Forelimb muscle (tissue), 1 donor: ENCODE measurements around the gene NTF3. TPM values are rescaled to one million over a fixed set of nuclear protein-coding genes. Genes with fewer than 3 reads are reported as not detected.

Source experiments
- DNase-seq: peaks from one replicate; pipeline ENCODE4 v3.0.0-alpha.2; 2013; ENCODE audit warnings: low read depth
- polyA plus RNA-seq: library from polyadenylated mRNA; unstranded; fragments of 120-200 nt; gene quantifications from one replicate; pipeline ENCODE4 v1.2.1, GENCODE V29; 2013; ENCODE audit not compliant: insufficient read length

Gene NTF3
- polyA plus RNA-seq, 1 donor, result 2.8 TPM

DNA sequence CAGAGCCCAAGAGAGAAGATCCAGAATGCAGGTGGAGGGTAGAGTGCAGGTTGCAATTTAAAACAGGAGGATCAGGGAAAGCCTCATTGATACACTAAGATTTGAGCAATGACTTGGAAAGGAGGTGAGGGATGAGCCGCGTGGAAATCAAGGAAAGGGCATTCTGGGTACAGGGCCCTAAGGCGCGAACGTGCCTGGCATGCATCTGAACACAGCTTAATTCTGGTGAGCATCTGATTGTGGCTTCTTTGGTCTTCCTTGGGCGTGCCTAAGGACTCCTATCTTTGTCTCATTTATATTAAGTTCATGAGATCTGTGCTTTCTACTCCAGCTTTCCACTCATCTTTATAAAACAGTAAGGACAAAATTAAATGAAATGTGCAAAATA is 79.3 kb downstream of the NTF3 start:
- no peak for DNase-seq

DNA sequence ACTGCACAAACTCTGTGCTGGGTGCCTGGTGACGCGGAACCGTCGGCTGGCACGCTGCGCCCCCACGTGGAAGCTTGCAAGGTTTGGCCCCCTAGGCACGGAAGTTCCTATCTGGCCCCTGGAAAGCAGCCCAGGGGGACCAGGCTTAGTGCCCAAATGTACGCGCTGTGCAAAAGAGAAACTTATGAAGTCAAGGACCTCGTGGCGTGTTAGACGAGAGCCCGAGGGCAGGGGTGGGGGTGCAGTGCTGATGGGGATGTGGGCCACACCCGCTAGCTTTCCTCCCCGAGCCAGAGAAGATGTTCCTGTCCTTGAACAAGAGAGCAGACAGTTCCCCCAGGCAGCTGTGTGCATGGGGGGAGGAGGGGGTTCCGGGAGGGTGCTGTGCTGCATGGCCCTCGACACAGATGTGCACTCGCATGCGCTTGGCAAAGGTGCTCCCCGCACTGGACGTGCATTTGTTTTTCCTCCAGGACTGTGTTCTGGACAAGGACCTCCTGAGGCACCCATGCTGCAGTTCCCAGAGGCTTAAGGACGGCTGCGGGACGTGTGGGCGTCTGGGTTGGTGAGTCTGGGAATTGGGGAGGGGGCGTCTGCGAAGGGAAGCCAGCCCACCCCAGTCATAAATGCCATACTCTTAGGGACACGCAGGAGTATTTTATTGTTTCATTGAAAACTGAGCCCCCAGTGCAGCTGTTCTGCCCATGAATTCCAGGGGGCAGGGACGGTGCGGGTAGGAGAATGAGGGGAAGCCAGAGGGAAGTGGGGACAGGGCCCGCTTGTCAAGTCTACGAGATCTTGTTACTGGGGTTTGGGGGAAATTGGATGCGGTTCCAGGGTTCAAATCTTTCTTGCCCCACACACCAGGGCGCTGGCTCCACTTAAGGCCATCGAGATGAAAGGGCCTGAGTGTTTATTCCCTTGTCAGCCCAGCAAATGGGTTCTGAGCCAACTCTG is 80.0 kb downstream of the NTF3 start:
- no peak for DNase-seq

DNA sequence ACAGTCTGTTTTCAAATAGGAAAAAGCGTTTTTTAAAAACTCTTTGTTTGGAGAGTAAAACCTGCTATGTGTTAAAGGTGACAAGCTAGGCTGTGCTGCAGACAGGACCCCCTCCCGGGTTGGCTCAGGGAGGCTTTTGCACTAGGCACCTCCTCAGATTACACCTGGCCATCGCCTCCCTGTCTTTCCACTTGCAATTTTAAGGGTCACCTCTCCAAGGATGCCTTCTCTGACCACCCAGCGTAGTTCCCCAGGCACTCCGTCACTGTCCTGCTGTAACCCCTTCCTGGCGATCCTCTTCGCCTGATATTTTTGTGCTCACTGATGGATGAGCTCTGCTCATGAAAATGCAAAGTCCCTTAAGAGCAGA is 80.7 kb downstream of the NTF3 start:
- no peak for DNase-seq

DNA sequence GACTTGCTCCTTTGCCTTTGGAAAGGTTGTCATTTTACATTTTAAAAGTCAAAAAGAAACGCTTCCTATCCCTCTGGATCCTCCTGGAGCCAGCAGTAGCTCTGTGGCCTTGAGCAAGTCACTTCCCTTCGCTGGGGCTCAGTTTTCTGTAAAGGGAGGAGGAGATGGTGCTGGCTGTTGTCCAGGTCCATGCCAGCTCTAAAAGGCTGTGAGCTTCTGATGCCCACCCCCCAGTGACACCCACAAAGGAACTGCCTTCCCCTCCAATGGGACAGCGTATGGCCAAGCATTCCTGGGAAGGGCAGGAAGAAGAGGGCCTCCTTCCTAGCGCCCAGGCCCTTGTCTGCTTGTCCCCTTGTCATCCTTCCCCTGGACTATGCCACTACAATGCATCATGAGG is 81.5 kb downstream of the NTF3 start:
- DNase-seq, result no peak

DNA sequence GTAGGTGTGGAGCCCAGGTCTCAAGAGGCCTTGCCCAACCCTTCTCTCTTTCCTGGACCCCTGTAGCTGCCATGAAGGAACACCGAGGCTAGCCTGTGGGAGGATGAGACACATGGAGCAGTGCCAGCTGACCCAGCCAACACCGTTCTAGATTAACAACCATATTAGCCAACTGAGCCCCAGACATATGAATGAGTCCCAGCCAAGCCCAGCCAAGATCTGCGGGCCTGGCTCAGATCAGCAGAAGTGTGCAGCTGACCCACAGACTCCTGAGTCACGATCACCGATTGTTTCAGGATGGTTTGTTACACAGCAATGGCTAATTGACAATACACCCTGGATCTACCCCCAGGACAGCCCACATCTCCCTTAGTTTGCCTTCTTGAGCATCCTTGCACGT is 82.1 kb downstream of the NTF3 start:
- DNase-seq, result no peak

DNA sequence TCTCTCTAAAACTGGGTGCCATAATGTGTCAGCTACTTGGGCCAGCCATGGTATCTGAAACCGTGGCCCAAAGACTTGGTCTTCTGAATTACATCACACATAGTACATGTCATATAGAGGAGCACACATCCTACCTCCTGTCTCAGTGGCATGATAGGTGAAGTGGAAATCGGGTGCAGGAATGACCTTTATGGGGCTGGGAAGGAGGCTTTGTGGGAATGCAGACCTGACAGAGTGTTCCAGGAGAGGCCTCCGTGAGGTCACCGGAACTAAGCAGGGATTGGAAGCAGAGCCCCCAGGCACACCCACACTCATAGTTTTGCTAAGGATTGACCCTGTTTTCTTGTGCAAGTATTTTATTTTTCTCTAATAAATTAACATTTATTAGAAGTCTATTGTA is 82.6 kb downstream of the NTF3 start:
- no peak for DNase-seq

DNA sequence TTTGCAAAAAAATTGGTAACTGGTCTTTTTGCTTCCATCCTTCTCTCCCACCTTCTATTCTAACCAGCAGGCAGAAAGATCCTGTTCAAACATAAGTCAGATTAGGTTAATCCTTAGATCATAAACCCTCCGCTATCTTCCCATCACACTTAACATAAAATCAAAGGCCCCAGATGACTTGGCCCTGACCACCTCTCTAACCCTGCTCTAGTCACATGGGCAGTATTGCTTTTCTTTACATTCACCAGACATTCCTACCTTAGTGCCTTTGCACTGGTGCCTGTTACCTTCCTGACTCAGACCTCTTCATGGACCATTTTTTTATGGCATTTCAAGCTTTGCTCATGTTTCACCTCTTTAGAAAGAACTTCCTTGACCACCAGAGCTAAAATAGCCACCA is 83.5 kb downstream of the NTF3 start:
- no peak for DNase-seq

DNA sequence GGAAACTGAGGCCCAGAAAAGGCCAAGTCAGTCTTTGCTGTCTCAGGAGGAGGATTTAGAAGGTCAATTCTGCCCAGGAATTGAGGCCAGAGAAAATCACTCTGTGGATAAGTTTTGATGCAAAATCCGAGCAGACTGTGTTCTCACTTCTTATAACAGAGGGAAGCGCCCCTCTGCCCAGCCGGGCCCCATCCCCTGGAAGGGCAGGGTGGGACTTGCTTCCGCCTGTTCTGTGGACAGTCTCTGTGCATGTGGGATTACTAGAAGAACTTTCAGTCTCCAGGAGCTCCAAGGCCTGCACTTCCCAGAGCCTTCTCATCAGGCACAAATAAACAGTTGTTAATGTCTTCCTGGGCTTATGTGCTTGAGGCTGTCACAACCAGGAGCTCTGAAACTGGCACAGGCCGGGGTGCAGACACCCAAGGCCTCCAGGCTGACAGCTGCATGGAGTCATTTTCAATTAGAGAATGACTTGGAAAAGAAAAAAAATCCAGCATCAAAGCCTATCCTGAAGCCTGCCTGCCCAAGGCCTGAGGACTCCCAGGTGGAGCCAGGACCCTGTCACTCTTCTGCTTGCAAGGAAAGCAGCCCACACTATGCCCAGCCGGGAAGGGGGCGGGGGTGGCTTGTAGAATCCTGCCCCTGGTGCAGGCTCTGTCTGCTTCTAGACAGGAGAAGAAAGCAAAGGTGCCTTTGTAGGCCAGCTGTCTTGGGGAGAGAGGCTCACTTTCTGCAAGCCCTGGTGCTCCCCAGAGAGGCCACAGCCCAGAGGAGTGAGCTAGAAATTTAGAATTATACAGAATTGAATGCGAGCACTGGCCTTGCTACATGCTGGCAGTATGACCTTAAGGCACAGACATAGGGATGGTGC is 84.7 kb downstream of the NTF3 start:
- DNase-seq, result no peak

DNA sequence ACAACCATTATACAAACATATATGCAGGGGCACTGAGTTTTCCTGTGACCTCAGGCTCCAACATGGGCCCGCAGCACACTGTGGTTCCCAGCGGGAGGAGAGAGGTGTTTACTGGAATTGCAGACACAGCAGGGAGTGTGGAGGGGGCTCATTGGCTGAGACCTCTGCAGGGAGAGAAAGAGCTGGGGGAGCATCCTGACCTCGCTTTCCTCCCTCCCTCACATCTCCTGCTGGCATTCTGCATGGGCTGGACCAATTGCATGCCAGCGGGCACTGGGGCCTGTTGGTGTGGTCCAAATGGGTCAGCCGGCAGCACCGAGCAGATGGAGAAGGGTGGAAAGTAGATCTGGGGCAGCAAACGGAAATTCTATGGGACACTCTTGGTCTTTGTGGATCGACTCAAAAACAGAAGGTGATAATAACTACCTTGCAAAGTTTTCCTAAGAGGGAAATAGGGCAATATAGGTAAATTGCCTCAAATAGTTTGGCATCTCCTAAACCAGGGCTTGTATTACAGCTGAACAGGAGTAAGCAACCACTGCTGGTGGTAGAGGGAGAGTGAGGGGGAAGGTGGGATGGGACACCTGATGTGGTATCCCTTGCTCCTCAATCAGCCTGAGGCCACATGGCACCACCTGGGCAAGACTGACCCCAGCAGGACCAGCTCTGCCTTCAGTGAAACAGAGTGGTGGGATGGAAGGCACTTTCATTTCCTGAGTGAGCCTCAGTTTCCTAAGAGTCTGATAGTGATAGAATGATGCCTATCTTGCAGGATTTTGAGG is 86.9 kb downstream of the NTF3 start:
- DNase-seq, result no peak

DNA sequence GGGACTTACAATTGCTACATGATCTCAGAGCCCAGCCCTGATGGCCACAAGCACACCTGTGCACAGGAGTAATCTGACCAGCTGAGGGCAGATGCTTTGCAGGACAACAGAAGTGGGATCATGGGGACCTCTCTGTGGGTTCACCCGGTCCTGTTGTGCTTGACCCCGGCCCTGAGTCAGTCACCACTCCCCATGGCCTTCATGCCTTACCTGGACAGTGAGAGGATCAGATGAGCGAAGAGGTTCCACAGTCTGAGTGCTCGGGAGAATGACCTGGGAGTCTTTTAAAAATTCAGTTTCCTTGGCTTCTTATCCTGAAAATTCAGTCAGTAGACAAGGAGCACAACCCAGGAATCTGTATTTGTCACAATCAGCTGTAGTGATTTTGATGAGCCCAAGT is 88.1 kb downstream of the NTF3 start:
- no peak for DNase-seq

DNA sequence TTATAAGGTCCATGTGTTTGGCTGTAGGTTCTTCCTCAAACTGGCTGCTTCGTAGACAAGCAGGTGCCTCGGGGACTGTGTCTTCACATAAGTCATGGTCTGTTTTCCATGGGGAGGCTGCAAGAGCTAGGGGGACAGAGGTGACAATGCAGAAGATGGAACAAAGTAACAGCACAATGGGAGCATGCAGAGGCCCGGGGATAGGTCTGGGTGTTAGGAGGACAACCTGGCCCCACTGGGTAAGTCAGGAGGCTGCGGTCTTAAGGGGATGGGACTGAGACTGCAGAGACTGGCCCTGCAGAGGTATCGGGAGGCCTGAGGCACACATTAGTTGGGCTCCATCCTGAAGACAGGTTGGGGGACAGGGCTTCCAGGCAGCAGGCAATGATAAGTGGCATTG is 88.9 kb downstream of the NTF3 start:
- no peak for DNase-seq

DNA sequence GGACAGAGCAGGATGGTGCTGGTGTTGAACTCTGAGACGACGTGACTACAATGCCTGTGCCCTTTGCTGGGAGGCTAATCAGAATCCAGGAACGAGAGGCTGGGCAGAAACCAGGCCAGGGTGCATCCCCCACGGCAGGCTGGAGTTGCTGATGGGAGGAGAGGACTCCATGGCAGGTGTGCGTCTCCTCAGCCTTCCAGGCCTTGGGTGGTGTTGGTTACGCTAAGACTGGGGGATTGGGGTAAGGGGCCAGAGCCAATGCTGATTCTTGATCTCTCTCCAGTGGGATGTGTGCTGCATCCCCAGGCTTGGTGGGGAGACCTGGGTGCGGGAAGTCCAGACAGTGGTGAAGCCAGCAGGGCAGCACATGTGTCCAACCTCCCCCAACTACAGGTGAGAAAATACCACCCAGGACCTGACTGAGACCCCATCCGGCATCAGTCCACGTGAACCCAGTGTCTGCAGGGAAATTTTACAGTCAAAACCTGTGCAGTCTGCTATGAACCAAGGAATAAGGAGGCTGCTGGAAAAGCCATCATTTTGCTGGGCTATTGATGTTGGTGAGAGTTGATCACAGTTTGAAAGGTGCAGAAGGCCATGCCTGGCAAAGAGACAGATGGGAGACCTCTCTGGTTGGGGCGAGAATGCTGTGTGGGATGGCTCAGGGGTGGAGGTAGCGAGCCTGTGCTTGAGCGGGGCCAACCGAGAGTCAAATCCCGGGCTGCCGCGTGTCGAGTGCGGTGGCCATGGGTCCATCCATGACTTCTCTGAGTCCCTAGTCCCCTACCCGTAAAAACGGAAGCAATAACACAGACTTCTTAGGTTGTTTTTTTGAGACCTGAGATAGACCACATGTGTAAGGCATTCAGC is 89.8 kb downstream of the NTF3 start:
- no peak for DNase-seq

DNA sequence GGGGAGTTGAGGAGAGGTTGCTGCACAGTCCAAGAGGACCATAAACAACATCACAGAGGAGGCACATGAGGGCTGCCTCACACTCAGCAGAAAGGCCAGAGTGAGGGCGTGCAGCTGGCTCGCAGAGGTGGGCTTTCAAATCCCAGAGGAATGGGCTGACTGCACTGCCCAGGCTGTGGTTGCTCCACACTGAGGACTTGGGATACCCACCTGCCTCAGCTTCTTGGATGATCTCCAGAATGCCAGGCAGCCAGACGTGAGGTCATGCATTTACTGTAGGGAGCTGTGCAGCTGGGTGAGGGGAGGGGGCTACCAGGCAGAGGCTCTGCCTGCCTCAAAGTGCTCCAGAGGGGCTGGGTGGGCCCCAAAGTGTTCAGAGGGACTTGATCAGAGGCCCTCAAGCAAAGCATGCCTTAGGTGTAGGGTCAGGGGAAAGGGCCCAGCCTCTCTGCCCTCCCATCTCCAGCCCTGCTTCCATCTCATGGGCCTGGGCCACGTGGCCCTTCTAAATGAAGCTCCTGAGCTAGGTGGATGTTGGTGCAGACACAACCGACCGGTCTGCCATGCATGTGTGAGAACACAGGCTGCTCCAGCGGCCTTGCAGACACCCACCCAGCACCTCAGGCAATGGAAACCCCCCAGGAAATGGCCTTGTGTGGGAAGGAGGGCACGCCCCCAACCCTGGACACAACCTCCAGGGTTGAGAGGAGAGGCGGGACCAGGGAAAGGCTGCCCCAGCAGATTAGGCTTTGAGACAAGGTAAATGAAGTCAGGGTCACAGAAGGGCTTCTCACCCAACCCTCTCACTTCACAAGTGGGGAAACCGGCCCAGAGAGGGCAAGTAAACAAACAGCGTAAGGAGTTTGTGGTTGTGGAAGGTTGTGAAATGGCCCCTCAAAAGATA is 90.8 kb downstream of the NTF3 start:
- DNase-seq, result no peak

DNA sequence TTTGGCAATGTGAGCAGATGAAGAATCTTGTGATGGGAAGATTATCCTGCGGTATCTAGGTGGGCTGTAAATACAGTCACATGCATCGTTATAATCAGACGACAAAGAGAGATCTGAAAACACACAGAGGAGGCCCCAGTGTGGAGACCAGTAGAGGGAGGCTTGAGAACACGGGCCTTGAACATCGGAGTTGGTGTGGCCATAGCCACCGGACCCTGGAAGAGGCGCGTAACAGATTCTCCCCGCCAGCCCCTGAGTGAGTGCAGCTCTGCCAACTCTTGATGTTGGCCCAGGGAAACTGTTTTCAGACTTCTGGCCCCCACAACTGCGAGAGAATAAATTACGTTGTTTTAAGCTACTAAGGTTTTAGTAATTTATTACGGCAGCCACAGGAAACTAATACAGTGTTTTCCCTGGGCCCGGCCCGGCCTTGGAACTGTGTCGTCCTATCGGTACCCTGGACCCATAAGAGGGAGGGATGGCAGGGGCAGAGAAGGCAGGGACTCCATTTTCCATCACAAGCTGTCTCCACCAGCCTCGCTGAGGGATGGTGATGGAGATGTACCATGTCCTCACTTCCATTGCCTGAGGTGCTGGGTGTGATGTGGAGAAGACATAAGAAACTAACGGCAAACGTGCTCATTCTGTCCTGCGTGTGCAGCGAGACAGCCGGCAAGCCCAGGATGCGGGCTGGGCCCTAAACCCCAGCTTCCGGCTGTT is 91.6 kb downstream of the NTF3 start:
- no peak for DNase-seq

DNA sequence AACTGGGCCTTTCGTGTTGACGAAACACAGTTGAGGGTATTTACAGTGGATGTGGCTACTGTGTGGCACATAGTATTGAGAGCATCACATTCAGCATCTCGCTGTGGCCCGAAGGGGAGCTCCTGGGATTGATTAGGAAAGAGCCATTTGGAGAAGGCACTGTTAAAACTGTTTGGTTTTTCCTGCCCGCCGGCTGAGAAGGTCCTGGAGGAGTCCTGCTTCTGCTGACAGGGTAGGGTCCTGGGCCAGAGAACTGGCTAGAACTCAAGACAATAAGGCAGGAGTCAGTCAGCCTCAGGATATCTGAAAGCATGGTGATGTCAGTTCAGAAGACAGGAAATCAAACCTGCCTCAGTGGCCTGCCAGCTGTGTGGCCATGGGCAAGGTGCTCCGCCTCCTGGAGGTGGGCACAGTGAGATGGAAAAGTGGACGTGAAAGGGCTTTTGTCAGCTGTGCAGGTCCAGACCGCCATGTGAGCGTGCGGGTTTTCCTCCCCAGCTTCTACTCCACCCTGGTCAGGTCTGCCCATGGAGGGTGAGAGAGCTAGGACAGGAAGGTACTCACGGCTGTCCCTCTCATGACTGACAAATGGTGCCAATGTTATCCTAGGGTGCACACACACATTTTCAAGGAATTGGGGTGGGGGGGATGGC is 92.3 kb downstream of the NTF3 start:
- no peak for DNase-seq

DNA sequence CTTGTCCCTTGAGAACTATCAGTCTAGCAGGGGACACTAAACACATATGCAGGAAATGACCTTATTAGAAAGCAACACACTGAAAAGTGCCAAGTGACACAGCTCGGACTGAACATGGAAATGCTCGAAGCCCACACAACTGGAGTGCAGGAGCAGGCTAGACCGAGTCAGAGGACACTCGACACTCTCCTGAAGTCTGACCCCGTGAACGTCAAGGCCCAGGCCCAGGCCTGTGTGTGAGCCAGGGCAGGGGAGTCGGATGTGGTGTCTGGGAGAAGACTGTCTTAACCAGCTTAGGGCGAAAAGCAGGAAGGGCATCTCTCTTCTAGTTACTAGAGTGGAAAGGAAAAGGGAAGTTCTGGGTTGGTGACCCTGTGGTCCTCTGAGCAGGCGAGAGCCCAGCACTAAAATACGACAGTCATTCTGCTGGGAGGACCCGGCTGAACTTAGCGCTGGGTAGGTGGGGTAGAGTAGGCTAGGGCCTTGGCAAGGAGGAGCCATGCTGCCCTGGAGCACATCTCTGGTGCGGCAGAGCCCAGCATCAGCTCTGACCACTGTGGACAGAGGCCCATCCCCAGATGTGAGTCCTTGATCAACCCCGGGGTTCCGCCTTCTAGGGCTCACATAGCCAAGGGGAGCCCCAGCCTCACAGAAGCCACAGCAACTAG is 93.0 kb downstream of the NTF3 start:
- DNase-seq, result no peak

DNA sequence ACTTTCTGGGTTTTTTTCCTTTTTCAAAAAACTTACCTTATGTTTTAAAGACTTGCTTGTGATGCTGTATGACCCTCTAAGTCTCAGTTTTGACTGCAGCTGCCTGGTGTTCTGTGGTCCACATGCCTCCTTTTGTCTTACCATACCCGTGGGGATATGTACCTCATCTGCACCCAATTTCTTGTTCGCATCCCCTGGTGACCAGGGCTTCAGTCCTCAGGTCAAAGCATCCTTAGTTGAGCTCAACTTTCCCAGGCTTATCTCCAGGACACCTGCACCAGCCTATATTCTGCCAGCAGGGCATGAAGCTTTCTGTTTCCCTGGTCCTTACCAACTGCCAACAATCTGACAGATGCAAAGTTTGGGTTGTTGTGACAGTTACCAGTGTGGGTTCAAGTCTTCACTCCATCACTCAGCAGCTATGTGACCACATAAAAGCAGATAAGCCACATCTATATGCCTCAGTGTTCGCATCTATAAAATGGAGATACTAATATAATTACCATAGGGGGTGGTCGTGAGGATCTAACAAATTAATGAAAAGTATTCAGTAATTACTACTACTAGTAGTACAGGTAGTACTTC is 94.0 kb downstream of the NTF3 start:
- no peak for DNase-seq

DNA sequence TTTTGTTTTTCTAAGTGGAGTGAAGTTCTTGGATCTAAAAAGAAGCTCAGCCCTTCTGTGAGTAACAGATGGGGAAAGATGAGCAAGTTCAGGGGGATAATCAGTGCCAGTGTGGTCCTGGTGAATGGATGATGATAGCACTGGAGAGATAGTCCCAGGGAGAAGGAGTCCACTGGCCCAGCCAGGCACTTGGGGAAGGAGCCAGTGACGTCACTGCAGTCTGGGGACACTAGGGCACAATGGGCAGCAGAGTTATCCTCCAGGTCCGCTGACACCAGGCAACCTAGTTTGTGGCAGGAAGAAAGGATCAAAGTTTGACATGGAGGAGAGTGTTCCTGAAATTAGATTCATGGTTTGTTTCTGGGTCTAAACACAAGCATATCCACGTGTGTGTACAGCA is 101.5 kb downstream of the NTF3 start:
- DNase-seq, result no peak
